GM18499 (cell line): Measurements from ENCODE around the gene RBPJ.

Experiments
- ATAC-seq: cut with Tn5 transposase; IDR thresholded peaks from one replicate; pipeline ENCODE4 v1.9.1; 2021; ENCODE audit warnings: moderate number of reproducible peaks; ENCODE audit not compliant: insufficient read depth, unreplicated experiment

Gene RBPJ

GRCh38 chr4:26320538-26321372 lies at the start of gene RBPJ:
RBPJ (plus strand) TSS chr4:26321014; CDS start chr4:26321029, 15 bp downstream.
- ATAC-seq = no peak

GRCh38 chr4:26271703-26272102 lies 49.1 kb upstream of the RBPJ start:
- no peak for ATAC-seq

- ATAC-seq = no peak
These were observed 47.9 kb upstream of the RBPJ start for GRCh38 chr4:26272654-26273615.

GRCh38 chr4:26273616-26273980 lies 47.2 kb upstream of the RBPJ start:
- ATAC-seq = no peak

GRCh38 chr4:26275281-26275680 lies 45.5 kb upstream of the RBPJ start:
- no peak for ATAC-seq

GRCh38 chr4:26279446-26279845 lies 41.4 kb upstream of the RBPJ start:
- ATAC-seq = no peak

GRCh38 chr4:26281881-26282280 lies 38.9 kb upstream of the RBPJ start:
- ATAC-seq = no peak

- no peak for ATAC-seq
These were observed 36.3 kb upstream of the RBPJ start for GRCh38 chr4:26284536-26284935.

- no peak for ATAC-seq
These were observed 35.5 kb upstream of the RBPJ start for GRCh38 chr4:26285272-26285671.

GRCh38 chr4:26287756-26288155 lies 33.1 kb upstream of the RBPJ start:
- ATAC-seq = no peak

- peak; percentile 78 for ATAC-seq
These were observed 32.4 kb upstream of the RBPJ start for GRCh38 chr4:26288355-26288909.

- ATAC-seq = no peak
These were observed 31.4 kb upstream of the RBPJ start for GRCh38 chr4:26289401-26289800.

- ATAC-seq = no peak
These were observed 30.5 kb upstream of the RBPJ start for GRCh38 chr4:26290321-26290720.

GRCh38 chr4:26294904-26295303 lies 25.9 kb upstream of the RBPJ start:
- no peak for ATAC-seq

- no peak for ATAC-seq
These were observed 24.8 kb upstream of the RBPJ start for GRCh38 chr4:26296021-26296420.

- ATAC-seq = no peak
These were observed 24.3 kb upstream of the RBPJ start for GRCh38 chr4:26296514-26296913.

GRCh38 chr4:26297219-26297618 lies 23.6 kb upstream of the RBPJ start:
- no peak for ATAC-seq

GRCh38 chr4:26298198-26298947 lies 22.4 kb upstream of the RBPJ start:
- ATAC-seq = no peak

GRCh38 chr4:26299254-26299882 lies 21.4 kb upstream of the RBPJ start:
- ATAC-seq = no peak
